ENCODE measurements around the gene CEP170B. TPM values are rescaled to one million over a fixed set of nuclear protein-coding genes. Genes with fewer than 3 reads are reported as not detected.
A peak's percentile ranks its signal among the peaks of the same experiment; 100 is the strongest.

CEP170B gene
- polyA plus RNA-seq, 2 of the 4 experiments (the other 2 are of a cell fraction): 4.5 to 13.5 TPM

DNA sequence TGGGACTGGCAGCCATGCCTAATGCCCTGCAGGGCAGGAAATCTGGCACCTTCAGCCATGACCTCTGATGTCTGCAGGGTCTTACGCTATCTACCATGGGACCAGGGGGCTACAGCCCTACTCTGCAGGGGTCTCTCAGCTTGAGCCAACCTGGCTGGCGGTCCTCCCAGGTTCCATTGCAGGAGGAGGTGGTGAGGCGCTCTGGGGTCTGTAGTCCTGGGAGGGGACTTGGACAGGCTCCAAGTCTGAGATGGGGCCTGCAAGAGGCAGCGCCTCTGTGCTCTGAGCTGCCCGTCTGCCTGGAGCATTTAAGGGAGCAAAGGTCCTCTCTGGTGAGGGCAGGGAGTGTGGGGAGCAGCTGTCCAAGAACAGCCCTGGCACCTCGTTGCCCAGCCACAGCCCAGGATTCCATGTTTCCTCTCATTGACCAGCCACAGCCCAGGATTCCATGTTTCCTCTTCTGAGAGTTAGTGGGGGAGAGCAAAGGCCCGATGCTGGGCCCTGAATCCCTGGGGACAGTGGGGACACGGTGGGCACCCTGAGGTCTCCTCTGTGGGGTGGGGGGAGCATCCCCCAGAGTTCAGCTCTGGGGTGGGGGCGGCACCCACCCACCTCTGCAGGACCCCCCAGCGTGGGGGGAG, 60.3 kb downstream of the CEP170B start:
- no peak overlapping the region for H3K27ac ChIP-seq
- no peak for DNase-seq (ENCODE audit: low read depth in 1 of 2, low spot score in 1 of 2)
- H3K4me2 ChIP-seq: no peak overlapping the region
- ChIA-PET POLR2A (no interaction called here), CTCF (interaction anchor here (1.3 to 2.5 kb wide), 7 partner anchors 8 to 120 kb away, joined by 3 to 10 read pairs (median 4); no protein-coding TSS in a partner anchor)
- H3K4me1 ChIP-seq: no peaks in the 10 kb centered on the region
- TF ChIP-seq RARB (CRISPR knock-in tag; IDR thresholded peaks at IDR 0.05): no peak
- no peak for TF ChIP-seq MYC (IDR thresholded peaks at IDR 0.05; ENCODE audit: borderline replicate concordance, low read length)
- TF ChIP-seq RAD21 (conservative IDR thresholded peaks at IDR 0.05 in 1 of 2, IDR thresholded peaks at IDR 0.05 in 1 of 2): no peak
- no peak for TF ChIP-seq PHF8 (IDR thresholded peaks at IDR 0.05; ENCODE audit: borderline replicate concordance, low read depth)
- TF ChIP-seq RFX5 (IDR thresholded peaks at IDR 0.05): no peak
- no peak for TF ChIP-seq ZSCAN20 (CRISPR knock-in tag; IDR thresholded peaks at IDR 0.05)
- TF ChIP-seq NR3C1 (IDR thresholded peaks at IDR 0.05): no peak
- no peak for TF ChIP-seq CBX8 (IDR thresholded peaks at IDR 0.05)
- TF ChIP-seq HOXB5 (CRISPR knock-in tag; IDR thresholded peaks at IDR 0.05): no peak
- no peak for TF ChIP-seq BHLHE40 (IDR thresholded peaks at IDR 0.05; ENCODE audit: low read depth, low read length)
- no peak for TF ChIP-seq ZC3H11A (IDR thresholded peaks at IDR 0.05)
- no peak for TF ChIP-seq NPAS2 (CRISPR knock-in tag; IDR thresholded peaks at IDR 0.05; ENCODE audit: borderline replicate concordance)
- TF ChIP-seq HEYL (CRISPR knock-in tag; IDR thresholded peaks at IDR 0.05): no peak
- ATAC-seq: no peak
- WGBS (ENCODE audit: missing lambda C conversion rate): 70% methylated on average over 6 of the region's 10 CpGs
- FAIRE-seq: no peak
- H3K4me3 ChIP-seq: no peak overlapping the region
- H3K9me3 ChIP-seq: peaks cover 8% of the 10 kb centered on the region

DNA sequence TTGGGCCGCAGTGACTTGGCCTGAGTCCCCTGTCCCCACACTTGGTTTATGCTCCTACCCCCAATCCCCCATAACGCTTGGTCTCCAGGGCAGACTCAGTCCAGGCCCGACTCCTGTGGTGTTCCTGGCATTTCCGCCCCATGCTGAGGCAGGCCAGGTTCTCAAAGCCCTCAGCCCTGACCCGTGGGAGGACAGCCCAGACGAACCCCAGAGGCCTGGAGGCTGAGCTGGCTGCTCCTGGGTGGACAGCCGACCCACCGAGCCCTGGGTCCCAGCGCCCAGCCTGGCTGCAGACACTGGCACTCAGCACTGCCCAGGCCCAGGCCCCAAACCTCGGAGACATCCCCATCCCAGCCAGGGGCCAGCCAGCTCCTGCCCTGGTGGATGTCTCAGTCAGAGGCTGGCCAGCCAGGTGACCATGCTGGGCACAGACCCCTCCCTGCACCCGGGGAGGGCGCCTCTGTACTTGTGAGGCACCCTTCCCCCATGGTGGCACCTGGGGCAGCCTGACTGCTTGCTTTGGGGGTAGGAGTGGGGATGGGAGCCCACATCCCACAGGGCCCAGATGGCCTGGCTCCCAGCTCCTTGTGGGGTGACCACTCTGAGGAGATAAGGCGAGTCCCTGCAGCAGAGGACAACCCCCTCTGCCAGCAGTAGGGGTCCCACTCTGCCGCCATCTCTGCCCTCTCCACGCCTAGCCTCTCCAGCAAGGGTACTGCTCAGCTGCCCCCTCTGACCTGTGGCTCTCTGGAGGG, 61.0 kb downstream of the CEP170B start:
- POLR2A ChIA-PET: no interaction called here
- 80% methylated on average over 10 of the region's 15 CpGs for WGBS (ENCODE audit: missing lambda C conversion rate)
- TF ChIP-seq ELK1 (IDR thresholded peaks at IDR 0.05; ENCODE audit: low read depth, low read length) (no peak), ZNF302 (CRISPR knock-in tag; IDR thresholded peaks at IDR 0.05) (no peak), EHF (CRISPR knock-in tag; IDR thresholded peaks at IDR 0.05) (no peak)

DNA sequence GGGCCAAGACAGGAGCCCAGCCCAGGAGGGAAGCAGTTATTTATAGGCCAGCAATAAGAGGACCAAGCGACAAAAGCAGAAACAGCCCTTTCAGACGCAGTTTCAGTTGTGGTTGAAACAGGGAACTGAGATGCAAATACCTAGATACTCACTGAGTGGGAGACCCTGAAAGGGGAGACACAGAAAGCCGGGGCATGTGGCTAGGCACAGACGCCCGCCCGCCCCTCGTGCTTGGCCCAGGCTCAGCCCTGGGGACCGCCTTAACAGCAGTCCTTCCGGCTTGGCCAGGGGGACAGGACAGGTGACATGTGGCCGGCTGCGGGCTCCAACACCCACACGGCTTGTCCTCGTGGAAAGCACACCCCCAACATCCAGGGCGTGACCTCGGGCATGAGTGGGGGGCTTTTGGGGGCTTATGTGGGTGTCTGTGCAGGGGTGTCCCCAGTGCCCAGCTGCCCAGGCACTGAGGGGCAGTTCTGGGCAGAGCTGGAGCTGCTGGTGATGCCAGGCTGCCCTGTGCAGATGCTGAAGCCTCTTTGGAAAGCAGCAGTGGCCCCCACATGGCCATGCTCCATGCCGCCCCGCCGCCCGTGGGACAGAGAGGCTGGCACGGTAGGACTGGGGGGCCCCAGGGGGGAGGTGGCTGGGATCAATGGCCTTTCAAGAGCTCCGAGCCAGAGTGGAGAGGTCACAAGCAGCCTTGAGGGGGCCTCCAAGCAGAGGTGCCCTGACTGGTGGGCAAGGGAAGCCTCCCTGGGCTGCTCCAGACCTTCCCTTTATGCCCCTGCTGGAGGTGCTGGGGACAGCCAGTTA, 61.8 kb downstream of the CEP170B start:
- no peaks in the 10 kb centered on the region for H3K4me1 ChIP-seq
- DNase-seq (ENCODE audit: low read depth in 1 of 2, low spot score in 1 of 2) (no peak), FAIRE-seq (no peak), ATAC-seq (peak in 1 of 2 experiments; percentile 55; a peak in 3 of 6 replicates)
- no peak overlapping the region for H3K4me3 ChIP-seq
- POLR2A ChIA-PET: no interaction called here
- H3K27ac ChIP-seq: no peak overlapping the region
- H3K9me3 ChIP-seq: peaks cover 8% of the 10 kb centered on the region
- H3K4me2 ChIP-seq: no peak overlapping the region
- 54% methylated on average over 15 of the region's 21 CpGs for WGBS (ENCODE audit: missing lambda C conversion rate)
- CTCF ChIA-PET: interaction anchor here (1.4 to 2.5 kb wide), 3 partner anchors 15 to 47 kb away, joined by 3 to 8 read pairs (median 4); no protein-coding TSS in a partner anchor
- TF ChIP-seq, protein P1, sequence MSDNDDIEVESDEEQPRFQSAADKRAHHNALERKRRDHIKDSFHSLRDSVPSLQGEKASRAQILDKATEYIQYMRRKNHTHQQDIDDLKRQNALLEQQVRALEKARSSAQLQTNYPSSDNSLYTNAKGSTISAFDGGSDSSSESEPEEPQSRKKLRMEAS (IDR thresholded peaks at IDR 0.05): no peak
- TF ChIP-seq RARB (CRISPR knock-in tag; IDR thresholded peaks at IDR 0.05) (no peak), ZFP36 (IDR thresholded peaks at IDR 0.05; ENCODE audit: borderline replicate concordance, partially characterized antibody) (no peak), PBX3 (IDR thresholded peaks at IDR 0.05) (no peak), MYC (IDR thresholded peaks at IDR 0.05; ENCODE audit: borderline replicate concordance, low read length) (no peak), HOXB5 (CRISPR knock-in tag; IDR thresholded peaks at IDR 0.05) (no peak), CEBPB (IDR thresholded peaks at IDR 0.05) (no peak), HOXA7 (CRISPR knock-in tag; IDR thresholded peaks at IDR 0.05) (no peak), FOSL2 (IDR thresholded peaks at IDR 0.05) (no peak), FOSL2 (CRISPR knock-in tag; IDR thresholded peaks at IDR 0.05) (no peak), KDM1A (IDR thresholded peaks at IDR 0.05; ENCODE audit: low read depth) (no peak), ZC3H11A (IDR thresholded peaks at IDR 0.05) (no peak), CHD4 (IDR thresholded peaks at IDR 0.05; ENCODE audit: borderline replicate concordance) (no peak), RFX5 (IDR thresholded peaks at IDR 0.05) (no peak)

More for the DNA sequence above, 61.0 kb downstream of the CEP170B start:
- no peaks in the 10 kb centered on the region for H3K4me1 ChIP-seq
- ATAC-seq: no peak
- CTCF ChIA-PET: interaction anchor here (1.4 to 2.1 kb wide), 3 partner anchors 9 to 46 kb away, joined by 3 to 6 read pairs (median 3); no protein-coding TSS in a partner anchor
- peaks cover 8% of the 10 kb centered on the region for H3K9me3 ChIP-seq
- FAIRE-seq: no peak
- no peak overlapping the region for H3K4me3 ChIP-seq
- no peak for DNase-seq (ENCODE audit: low read depth in 1 of 2, low spot score in 1 of 2)
- no peak overlapping the region for H3K27ac ChIP-seq
- no peak overlapping the region for H3K4me2 ChIP-seq
